ENCODE measurements around the gene AIF1.

DNA sequence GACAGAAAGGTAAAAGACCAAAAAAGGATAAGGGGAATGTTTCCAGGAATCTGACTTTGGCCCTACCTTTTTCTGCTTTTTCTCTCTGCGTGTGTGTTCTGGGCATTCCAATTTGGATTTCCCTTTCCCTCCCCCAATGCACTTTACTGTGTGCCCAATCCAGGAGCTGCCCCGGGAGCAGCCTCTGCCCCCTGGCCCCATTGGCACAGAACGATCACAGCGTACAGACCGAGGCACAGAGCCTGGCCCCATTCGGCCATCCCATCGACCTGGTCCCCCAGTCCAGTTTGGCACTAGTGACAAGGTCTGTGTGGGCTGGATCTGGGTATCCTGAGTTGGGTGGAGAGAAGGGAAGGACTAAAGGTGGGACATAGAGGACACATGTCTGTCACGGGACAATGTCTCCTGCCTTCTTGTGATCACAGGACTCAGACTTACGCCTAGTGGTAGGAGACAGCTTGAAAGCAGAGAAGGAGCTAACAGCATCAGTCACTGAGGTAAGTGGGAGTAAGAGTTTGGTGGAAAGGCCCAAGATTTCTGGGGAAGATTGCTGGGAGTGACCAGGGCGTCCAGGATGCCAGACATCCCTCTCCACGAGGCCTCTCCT lies 20.0 kb downstream of the AIF1 start:
- TF ChIP-seq CTCF (IDR thresholded peaks at IDR 0.05 in 8 of 11, conservative IDR thresholded peaks at IDR 0.05 in 3 of 11) (no peak), POLR2A (IDR thresholded peaks at IDR 0.05) (no peak)

All from spleen (tissue), 7 donors.